NB4 (cell line): ENCODE results near the gene RAF1.

Experiments
- CTCF ChIP-seq: IDR thresholded peaks from one replicate; pipeline ENCODE4 v1.5.1; 2012; ENCODE audit warnings: low read depth, low read length
- MYC ChIP-seq: IDR thresholded peaks from 2 replicates; pipeline ENCODE4 v1.6.1; 2011; ENCODE audit warnings: low read depth, low read length

GRCh38 chr3:12700800-12701199 is 36.9 kb upstream of the RAF1 start:
- no peak for TF ChIP-seq CTCF
- TF ChIP-seq MYC, result no peak
